ENCODE measurements around the gene CIAO3.
"Not testable (repeated sequence)": the region's sequence is repeated elsewhere in the genome, so short reads cannot be mapped to it uniquely, and the experiment has no call there.

Gene CIAO3

GRCh38 chr16:692356-693108 is 48.3 kb downstream of the CIAO3 start:
- DNase-seq (ENCODE audit: low read depth) = no peak

GRCh38 chr16:691242-691641 is 49.6 kb downstream of the CIAO3 start:
- DNase-seq (ENCODE audit: low read depth) = not testable (repeated sequence)

- DNase-seq (ENCODE audit: low read depth) = no peak
These were observed 51.5 kb downstream of the CIAO3 start for GRCh38 chr16:689175-689897.

GRCh38 chr16:687499-687898 is 53.3 kb downstream of the CIAO3 start:
- DNase-seq (ENCODE audit: low read depth) = no peak

GRCh38 chr16:686459-687260 is 54.1 kb downstream of the CIAO3 start:
- no peak for DNase-seq (ENCODE audit: low read depth)

- no peak for DNase-seq (ENCODE audit: low read depth)
These were observed 54.8 kb downstream of the CIAO3 start for GRCh38 chr16:685967-686366.

GRCh38 chr16:684961-685696 is 55.7 kb downstream of the CIAO3 start:
- no peak for DNase-seq (ENCODE audit: low read depth)

- peak; percentile 77 for DNase-seq (ENCODE audit: low read depth)
These were observed 56.6 kb downstream of the CIAO3 start, which contains the start of gene JMJD8 for GRCh38 chr16:684071-684794. Gene JMJD8, minus strand, starts transcription at chr16:684334. Its CDS starts 15 bp downstream, at chr16:684319.

GRCh38 chr16:683396-684070 is 57.3 kb downstream of the CIAO3 start:
- no peak for DNase-seq (ENCODE audit: low read depth)

- DNase-seq (ENCODE audit: low read depth) = no peak
These were observed 58.1 kb downstream of the CIAO3 start for GRCh38 chr16:682493-683395.

- no peak for DNase-seq (ENCODE audit: low read depth)
These were observed 58.9 kb downstream of the CIAO3 start for GRCh38 chr16:681746-682427.

GRCh38 chr16:680967-681745 is 59.6 kb downstream of the CIAO3 start:
- DNase-seq (ENCODE audit: low read depth) = no peak

- DNase-seq (ENCODE audit: low read depth) = no peak
These were observed 60.2 kb downstream of the CIAO3 start for GRCh38 chr16:680625-680945.

GRCh38 chr16:679814-680624 is 60.8 kb downstream of the CIAO3 start, which contains the start of gene STUB1:
Gene STUB1, plus strand, starts transcription at chr16:680410. Its CDS starts 116 bp downstream, at chr16:680526.
- no peak for DNase-seq (ENCODE audit: low read depth)

Measured in CMK (cell line).